ENCODE results near the gene OR2B3. TPM values are rescaled to one million over a fixed set of nuclear protein-coding genes. Genes with fewer than 3 reads are reported as not detected.
"Not testable (repeated sequence)": the region's sequence is repeated elsewhere in the genome, so short reads cannot be mapped to it uniquely, and the experiment has no call there.

Gene OR2B3
- total RNA-seq, 1 donor from 2014 or later: not detected

DNA sequence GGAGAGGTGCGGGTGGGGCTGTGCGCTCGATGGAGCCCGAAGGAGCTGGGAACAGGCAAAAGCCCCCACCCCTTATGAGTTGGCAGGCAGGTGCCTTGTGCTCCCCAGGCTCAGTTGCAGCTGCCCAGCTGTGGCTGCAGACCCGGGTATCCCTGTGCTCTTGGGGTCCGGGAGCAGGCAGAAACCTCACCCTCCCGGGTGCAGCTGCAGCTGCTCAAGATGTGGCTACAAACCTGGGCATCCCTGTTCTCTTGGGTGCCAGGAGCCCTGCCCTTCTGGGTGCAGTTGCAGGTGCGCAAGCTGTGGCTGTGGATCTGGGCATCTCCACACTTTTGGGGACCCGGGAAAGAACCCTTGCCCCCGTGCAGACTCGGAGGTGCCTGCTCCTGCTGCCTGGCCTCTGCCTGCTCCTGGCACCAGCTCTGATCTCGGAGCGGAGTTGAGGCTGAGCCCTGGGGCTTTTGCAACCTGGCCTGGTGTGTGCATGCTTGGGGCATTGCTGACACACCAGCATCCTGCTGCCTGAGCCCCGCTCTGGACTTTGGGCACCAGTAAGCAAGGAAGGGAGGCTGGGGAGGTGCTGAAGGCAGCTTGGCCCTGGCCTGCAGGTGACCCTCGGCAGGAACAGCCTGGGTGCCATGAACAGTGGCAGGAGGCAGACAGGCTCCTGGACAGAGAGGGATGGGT is 42.4 kb upstream of the OR2B3 start:
- Histone ChIP-seq H3K4me2 (ENCODE audit: low read length) (no peak overlapping the region), H3K79me2 (ENCODE audit: insufficient read depth, low read length) (no peaks in the 10 kb centered on the region), H2AFZ (ENCODE audit: low read depth, low read length) (no peak overlapping the region), H3K36me3 (ENCODE audit: insufficient read depth, low read length) (no peaks in the 10 kb centered on the region), H3K27ac (ENCODE audit: low read depth, low read length) (no peak overlapping the region), H3K4me1 (ENCODE audit: insufficient read depth, low read length) (no peaks in the 10 kb centered on the region), H3K4me3 (ENCODE audit: insufficient read depth, low read depth, low read length) (no peak overlapping the region), H4K20me1 (ENCODE audit: insufficient read depth, low read length) (no peaks in the 10 kb centered on the region), H3K27me3 (ENCODE audit: insufficient read depth, low read length) (no peaks in the 10 kb centered on the region), H3K9ac (ENCODE audit: low read length) (no peak overlapping the region), H3K9me3 (ENCODE audit: insufficient read depth, low read depth, low read length) (no peaks in the 10 kb centered on the region)
- Mint-ChIP-seq H3K27ac (ENCODE audit: unreplicated experiment) (no peak overlapping the region), H3K4me3 (ENCODE audit: unreplicated experiment) (no peak overlapping the region), H3K36me3 (ENCODE audit: low read depth, unreplicated experiment) (peaks cover 3% of the 10 kb centered on the region), H3K27me3 (ENCODE audit: low read depth, unreplicated experiment) (peaks cover 12% of the 10 kb centered on the region), H3K9me3 (ENCODE audit: unreplicated experiment) (no peaks in the 10 kb centered on the region), H3K4me1 (ENCODE audit: low read depth, unreplicated experiment) (no peaks in the 10 kb centered on the region)
- DNase-seq (ENCODE audit: low read depth) (no peak), FAIRE-seq (no peak)
- TF ChIP-seq EZH2 (IDR thresholded peaks at IDR 0.05; ENCODE audit: insufficient read depth, low read length) (no peak), CTCF (IDR thresholded peaks at IDR 0.05; ENCODE audit: insufficient read depth, low read depth, low read length) (no peak)

DNA sequence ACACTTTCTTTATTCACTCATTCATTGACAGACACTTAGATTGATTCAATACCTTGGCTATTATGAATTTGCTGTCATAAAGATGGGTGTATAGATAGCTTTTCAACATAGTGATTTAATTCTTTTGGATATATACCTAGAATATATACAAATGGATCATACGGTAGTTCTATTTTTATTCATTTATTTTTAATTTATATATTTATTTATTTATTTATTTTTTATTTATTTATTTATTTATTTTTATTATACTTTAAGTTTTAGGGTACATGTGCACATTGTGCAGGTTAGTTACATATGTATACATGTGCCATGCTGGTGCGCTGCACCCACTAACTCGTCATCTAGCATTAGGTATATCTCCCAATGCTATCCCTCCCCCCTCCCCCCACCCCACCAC is 27.9 kb upstream of the OR2B3 start:
- H3K4me1 ChIP-seq (ENCODE audit: insufficient read depth, low read length); H3K36me3 ChIP-seq (ENCODE audit: insufficient read depth, low read length); H2AFZ ChIP-seq (ENCODE audit: low read depth, low read length); H3K4me3 Mint-ChIP-seq (ENCODE audit: unreplicated experiment); H3K9me3 ChIP-seq (ENCODE audit: insufficient read depth, low read depth, low read length); H3K27me3 Mint-ChIP-seq (ENCODE audit: low read depth, unreplicated experiment); H3K9me3 Mint-ChIP-seq (ENCODE audit: unreplicated experiment); H3K79me2 ChIP-seq (ENCODE audit: insufficient read depth, low read length); H3K27ac Mint-ChIP-seq (ENCODE audit: unreplicated experiment); H3K27ac ChIP-seq (ENCODE audit: low read depth, low read length); DNase-seq (ENCODE audit: low read depth); H4K20me1 ChIP-seq (ENCODE audit: insufficient read depth, low read length); H3K4me1 Mint-ChIP-seq (ENCODE audit: low read depth, unreplicated experiment); H3K4me2 ChIP-seq (ENCODE audit: low read length); H3K36me3 Mint-ChIP-seq (ENCODE audit: low read depth, unreplicated experiment); H3K4me3 ChIP-seq (ENCODE audit: insufficient read depth, low read depth, low read length); H3K27me3 ChIP-seq (ENCODE audit: insufficient read depth, low read length); H3K9ac ChIP-seq (ENCODE audit: low read length); FAIRE-seq: not testable (repeated sequence)

DNA sequence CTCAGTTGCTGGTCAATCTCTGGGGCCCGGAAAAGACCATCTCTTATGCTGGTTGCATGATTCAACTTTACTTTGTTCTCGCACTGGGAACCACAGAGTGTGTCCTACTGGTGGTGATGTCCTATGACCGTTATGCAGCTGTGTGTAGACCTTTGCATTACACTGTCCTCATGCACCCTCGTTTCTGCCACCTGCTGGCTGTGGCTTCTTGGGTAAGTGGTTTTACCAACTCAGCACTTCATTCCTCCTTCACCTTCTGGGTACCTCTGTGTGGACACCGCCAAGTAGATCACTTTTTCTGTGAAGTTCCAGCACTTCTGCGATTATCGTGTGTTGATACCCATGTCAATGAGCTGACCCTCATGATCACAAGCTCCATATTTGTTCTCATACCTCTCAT is 25.0 kb upstream of the OR2B3 start:
- no peaks in the 10 kb centered on the region for H3K9me3 Mint-ChIP-seq (ENCODE audit: unreplicated experiment)
- H3K4me1 Mint-ChIP-seq (ENCODE audit: low read depth, unreplicated experiment): no peaks in the 10 kb centered on the region
- H3K9ac ChIP-seq (ENCODE audit: low read length): no peak overlapping the region
- no peak overlapping the region for H2AFZ ChIP-seq (ENCODE audit: low read depth, low read length)
- no peaks in the 10 kb centered on the region for H3K79me2 ChIP-seq (ENCODE audit: insufficient read depth, low read length)
- no peaks in the 10 kb centered on the region for H3K36me3 ChIP-seq (ENCODE audit: insufficient read depth, low read length)
- no peak overlapping the region for H3K27ac ChIP-seq (ENCODE audit: low read depth, low read length)
- H3K36me3 Mint-ChIP-seq (ENCODE audit: low read depth, unreplicated experiment): no peaks in the 10 kb centered on the region
- no peak for TF ChIP-seq CTCF (IDR thresholded peaks at IDR 0.05; ENCODE audit: insufficient read depth, low read depth, low read length)
- TF ChIP-seq EZH2 (IDR thresholded peaks at IDR 0.05; ENCODE audit: insufficient read depth, low read length): no peak
- FAIRE-seq (no peak), DNase-seq (ENCODE audit: low read depth) (no peak)
- no peak overlapping the region for H3K4me3 Mint-ChIP-seq (ENCODE audit: unreplicated experiment)
- peaks cover 8% of the 10 kb centered on the region for H3K27me3 Mint-ChIP-seq (ENCODE audit: low read depth, unreplicated experiment)
- H3K4me3 ChIP-seq (ENCODE audit: insufficient read depth, low read depth, low read length): no peak overlapping the region
- H3K4me1 ChIP-seq (ENCODE audit: insufficient read depth, low read length): no peaks in the 10 kb centered on the region
- H3K9me3 ChIP-seq (ENCODE audit: insufficient read depth, low read depth, low read length): no peaks in the 10 kb centered on the region
- H3K27ac Mint-ChIP-seq (ENCODE audit: unreplicated experiment): no peak overlapping the region
- H3K27me3 ChIP-seq (ENCODE audit: insufficient read depth, low read length): no peaks in the 10 kb centered on the region
- no peaks in the 10 kb centered on the region for H4K20me1 ChIP-seq (ENCODE audit: insufficient read depth, low read length)
- no peak overlapping the region for H3K4me2 ChIP-seq (ENCODE audit: low read length)
